ENCODE measurements around the gene MYB. TPM values are rescaled to one million over a fixed set of nuclear protein-coding genes. Genes with fewer than 3 reads are reported as not detected.

The MYB gene
- total and polyA plus RNA-seq, 2 experiments from 2014 or later = 4.2 to 7.9 TPM

- Mint-ChIP-seq H3K27me3 (ENCODE audit: insufficient read depth, low read depth, poor library complexity) (peaks cover 2% of the 10 kb centered on the region), H3K36me3 (ENCODE audit: low read depth) (peaks cover 13% of the 10 kb centered on the region), H3K27ac (no peak overlapping the region), H3K4me3 (no peak overlapping the region), H3K9me3 (peaks cover 12% of the 10 kb centered on the region), H3K4me1 (peaks cover 7% of the 10 kb centered on the region)
- peaks cover 6% of the 10 kb centered on the region; the same call in 1 of the 2 replicates for H3K36me3 ChIP-seq (ENCODE audit: insufficient read depth)
- H2AFZ ChIP-seq = no peak overlapping the region
- H3K27ac ChIP-seq (ENCODE audit: low read depth) = no peak overlapping the region
- H3K4me3 ChIP-seq = no peak overlapping the region
- H3K27me3 ChIP-seq (ENCODE audit: insufficient read depth) = no peaks in the 10 kb centered on the region
- H3F3A ChIP-seq (replicated peaks; ENCODE audit: low read depth) = no peaks in the 10 kb centered on the region
- H3K4me1 ChIP-seq (ENCODE audit: insufficient read depth) = peaks cover 15% of the 10 kb centered on the region
- H3K4me2 ChIP-seq = no peak overlapping the region
- DNase-seq (ENCODE audit: low spot score) (no peak), ATAC-seq (no peak)
- TF ChIP-seq STAT1 (IDR thresholded peaks at IDR 0.05; ENCODE audit: unreplicated experiment) = no peak
- no peak for TF ChIP-seq CREB1 (CRISPR knock-in tag; IDR thresholded peaks at IDR 0.05; ENCODE audit: low read depth)
- TF ChIP-seq, protein P1, sequence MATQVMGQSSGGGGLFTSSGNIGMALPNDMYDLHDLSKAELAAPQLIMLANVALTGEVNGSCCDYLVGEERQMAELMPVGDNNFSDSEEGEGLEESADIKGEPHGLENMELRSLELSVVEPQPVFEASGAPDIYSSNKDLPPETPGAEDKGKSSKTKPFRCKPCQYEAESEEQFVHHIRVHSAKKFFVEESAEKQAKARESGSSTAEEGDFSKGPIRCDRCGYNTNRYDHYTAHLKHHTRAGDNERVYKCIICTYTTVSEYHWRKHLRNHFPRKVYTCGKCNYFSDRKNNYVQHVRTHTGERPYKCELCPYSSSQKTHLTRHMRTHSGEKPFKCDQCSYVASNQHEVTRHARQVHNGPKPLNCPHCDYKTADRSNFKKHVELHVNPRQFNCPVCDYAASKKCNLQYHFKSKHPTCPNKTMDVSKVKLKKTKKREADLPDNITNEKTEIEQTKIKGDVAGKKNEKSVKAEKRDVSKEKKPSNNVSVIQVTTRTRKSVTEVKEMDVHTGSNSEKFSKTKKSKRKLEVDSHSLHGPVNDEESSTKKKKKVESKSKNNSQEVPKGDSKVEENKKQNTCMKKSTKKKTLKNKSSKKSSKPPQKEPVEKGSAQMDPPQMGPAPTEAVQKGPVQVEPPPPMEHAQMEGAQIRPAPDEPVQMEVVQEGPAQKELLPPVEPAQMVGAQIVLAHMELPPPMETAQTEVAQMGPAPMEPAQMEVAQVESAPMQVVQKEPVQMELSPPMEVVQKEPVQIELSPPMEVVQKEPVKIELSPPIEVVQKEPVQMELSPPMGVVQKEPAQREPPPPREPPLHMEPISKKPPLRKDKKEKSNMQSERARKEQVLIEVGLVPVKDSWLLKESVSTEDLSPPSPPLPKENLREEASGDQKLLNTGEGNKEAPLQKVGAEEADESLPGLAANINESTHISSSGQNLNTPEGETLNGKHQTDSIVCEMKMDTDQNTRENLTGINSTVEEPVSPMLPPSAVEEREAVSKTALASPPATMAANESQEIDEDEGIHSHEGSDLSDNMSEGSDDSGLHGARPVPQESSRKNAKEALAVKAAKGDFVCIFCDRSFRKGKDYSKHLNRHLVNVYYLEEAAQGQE (IDR thresholded peaks at IDR 0.05; ENCODE audit: unreplicated experiment) = no peak
- TF ChIP-seq ETS1 (IDR thresholded peaks at IDR 0.05) = no peak
- TF ChIP-seq EZH2 (IDR thresholded peaks at IDR 0.05; ENCODE audit: low read depth, unreplicated experiment) = no peak
- TF ChIP-seq ZNF331 (CRISPR knock-in tag; IDR thresholded peaks at IDR 0.05; ENCODE audit: low read depth) = no peak
- no peak for TF ChIP-seq EZH2phosphoT487 (IDR thresholded peaks at IDR 0.05; ENCODE audit: unreplicated experiment)
- no peak for TF ChIP-seq ZNF114 (CRISPR knock-in tag; IDR thresholded peaks at IDR 0.05)
- no peaks in the 10 kb centered on the region for H3K79me2 ChIP-seq (replicated peaks; ENCODE audit: insufficient read depth)
- no peaks in the 10 kb centered on the region for H3K9me2 ChIP-seq (ENCODE audit: insufficient read depth)
- H4K20me1 ChIP-seq (replicated peaks; ENCODE audit: insufficient read depth) = no peaks in the 10 kb centered on the region
Measured at GRCh38 chr6:135212935-135213334, 31.8 kb downstream of the MYB start.

DNA sequence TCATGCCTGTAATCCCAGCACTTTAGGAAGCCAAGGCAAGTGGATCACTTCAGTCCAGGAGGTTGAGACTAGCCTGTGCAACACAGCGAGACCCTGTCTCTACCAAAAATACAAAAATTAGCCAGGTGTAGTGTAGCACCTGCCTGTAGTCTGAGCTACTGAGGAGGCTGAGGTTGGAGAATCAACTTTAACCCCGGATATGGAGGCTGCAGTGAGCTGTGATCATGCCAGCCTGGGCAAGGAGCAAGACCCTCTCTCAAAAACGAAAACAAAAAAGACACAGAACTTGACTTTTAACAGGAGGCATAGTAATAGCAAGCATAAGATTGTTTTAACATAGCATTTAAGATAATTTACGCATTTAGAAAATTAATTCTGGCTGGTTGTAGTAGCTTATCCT is 32.5 kb downstream of the MYB start:
- DNase-seq (ENCODE audit: low spot score) = no peak
- peaks cover 7% of the 10 kb centered on the region for H3K4me1 Mint-ChIP-seq
- H3K4me3 Mint-ChIP-seq = no peak overlapping the region
- peaks cover 9% of the 10 kb centered on the region for H3K9me3 Mint-ChIP-seq
- Histone ChIP-seq H3K27me3 (ENCODE audit: insufficient read depth) (no peaks in the 10 kb centered on the region), H3K4me3 (no peak overlapping the region), H3K4me1 (ENCODE audit: insufficient read depth) (peaks cover 15% of the 10 kb centered on the region), H2AFZ (no peak overlapping the region), H3F3A (replicated peaks; ENCODE audit: low read depth) (no peaks in the 10 kb centered on the region), H3K79me2 (replicated peaks; ENCODE audit: insufficient read depth) (no peaks in the 10 kb centered on the region), H4K20me1 (replicated peaks; ENCODE audit: insufficient read depth) (no peaks in the 10 kb centered on the region), H3K36me3 (ENCODE audit: insufficient read depth) (peaks cover 6% of the 10 kb centered on the region; the same call in 1 of the 2 replicates), H3K4me2 (no peak overlapping the region), H3K9me2 (ENCODE audit: insufficient read depth) (no peaks in the 10 kb centered on the region), H3K27ac (ENCODE audit: low read depth) (no peak overlapping the region)
- no peak for ATAC-seq
- H3K27ac Mint-ChIP-seq = no peak overlapping the region
- H3K36me3 Mint-ChIP-seq (ENCODE audit: low read depth) = peaks cover 10% of the 10 kb centered on the region
- H3K27me3 Mint-ChIP-seq (ENCODE audit: insufficient read depth, low read depth, poor library complexity) = peaks cover 2% of the 10 kb centered on the region
- TF ChIP-seq, protein P2, sequence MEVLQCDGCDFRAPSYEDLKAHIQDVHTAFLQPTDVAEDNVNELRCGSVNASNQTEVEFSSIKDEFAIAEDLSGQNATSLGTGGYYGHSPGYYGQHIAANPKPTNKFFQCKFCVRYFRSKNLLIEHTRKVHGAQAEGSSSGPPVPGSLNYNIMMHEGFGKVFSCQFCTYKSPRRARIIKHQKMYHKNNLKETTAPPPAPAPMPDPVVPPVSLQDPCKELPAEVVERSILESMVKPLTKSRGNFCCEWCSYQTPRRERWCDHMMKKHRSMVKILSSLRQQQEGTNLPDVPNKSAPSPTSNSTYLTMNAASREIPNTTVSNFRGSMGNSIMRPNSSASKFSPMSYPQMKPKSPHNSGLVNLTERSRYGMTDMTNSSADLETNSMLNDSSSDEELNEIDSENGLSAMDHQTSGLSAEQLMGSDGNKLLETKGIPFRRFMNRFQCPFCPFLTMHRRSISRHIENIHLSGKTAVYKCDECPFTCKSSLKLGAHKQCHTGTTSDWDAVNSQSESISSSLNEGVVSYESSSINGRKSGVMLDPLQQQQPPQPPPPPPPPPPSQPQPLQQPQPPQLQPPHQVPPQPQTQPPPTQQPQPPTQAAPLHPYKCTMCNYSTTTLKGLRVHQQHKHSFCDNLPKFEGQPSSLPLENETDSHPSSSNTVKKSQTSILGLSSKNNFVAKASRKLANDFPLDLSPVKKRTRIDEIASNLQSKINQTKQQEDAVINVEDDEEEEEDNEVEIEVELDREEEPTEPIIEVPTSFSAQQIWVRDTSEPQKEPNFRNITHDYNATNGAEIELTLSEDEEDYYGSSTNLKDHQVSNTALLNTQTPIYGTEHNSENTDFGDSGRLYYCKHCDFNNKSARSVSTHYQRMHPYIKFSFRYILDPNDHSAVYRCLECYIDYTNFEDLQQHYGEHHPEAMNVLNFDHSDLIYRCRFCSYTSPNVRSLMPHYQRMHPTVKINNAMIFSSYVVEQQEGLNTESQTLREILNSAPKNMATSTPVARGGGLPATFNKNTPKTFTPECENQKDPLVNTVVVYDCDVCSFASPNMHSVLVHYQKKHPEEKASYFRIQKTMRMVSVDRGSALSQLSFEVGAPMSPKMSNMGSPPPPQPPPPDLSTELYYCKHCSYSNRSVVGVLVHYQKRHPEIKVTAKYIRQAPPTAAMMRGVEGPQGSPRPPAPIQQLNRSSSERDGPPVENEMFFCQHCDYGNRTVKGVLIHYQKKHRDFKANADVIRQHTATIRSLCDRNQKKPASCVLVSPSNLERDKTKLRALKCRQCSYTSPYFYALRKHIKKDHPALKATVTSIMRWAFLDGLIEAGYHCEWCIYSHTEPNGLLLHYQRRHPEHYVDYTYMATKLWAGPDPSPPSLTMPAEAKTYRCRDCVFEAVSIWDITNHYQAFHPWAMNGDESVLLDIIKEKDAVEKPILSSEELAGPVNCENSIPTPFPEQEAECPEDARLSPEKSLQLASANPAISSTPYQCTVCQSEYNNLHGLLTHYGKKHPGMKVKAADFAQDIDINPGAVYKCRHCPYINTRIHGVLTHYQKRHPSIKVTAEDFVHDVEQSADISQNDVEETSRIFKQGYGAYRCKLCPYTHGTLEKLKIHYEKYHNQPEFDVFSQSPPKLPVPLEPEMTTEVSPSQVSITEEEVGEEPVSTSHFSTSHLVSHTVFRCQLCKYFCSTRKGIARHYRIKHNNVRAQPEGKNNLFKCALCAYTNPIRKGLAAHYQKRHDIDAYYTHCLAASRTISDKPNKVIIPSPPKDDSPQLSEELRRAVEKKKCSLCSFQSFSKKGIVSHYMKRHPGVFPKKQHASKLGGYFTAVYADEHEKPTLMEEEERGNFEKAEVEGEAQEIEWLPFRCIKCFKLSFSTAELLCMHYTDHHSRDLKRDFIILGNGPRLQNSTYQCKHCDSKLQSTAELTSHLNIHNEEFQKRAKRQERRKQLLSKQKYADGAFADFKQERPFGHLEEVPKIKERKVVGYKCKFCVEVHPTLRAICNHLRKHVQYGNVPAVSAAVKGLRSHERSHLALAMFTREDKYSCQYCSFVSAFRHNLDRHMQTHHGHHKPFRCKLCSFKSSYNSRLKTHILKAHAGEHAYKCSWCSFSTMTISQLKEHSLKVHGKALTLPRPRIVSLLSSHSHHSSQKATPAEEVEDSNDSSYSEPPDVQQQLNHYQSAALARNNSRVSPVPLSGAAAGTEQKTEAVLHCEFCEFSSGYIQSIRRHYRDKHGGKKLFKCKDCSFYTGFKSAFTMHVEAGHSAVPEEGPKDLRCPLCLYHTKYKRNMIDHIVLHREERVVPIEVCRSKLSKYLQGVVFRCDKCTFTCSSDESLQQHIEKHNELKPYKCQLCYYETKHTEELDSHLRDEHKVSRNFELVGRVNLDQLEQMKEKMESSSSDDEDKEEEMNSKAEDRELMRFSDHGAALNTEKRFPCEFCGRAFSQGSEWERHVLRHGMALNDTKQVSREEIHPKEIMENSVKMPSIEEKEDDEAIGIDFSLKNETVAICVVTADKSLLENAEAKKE (CRISPR knock-in tag; IDR thresholded peaks at IDR 0.05) = no peak
- no peak for TF ChIP-seq CREB1 (CRISPR knock-in tag; IDR thresholded peaks at IDR 0.05; ENCODE audit: low read depth)

Measured in GM23338 (cell line).